ENCODE measurements around the gene KIAA1328.
"Not testable (repeated sequence)": the region's sequence is repeated elsewhere in the genome, so short reads cannot be mapped to it uniquely, and the experiment has no call there.

GRCh38 chr18:36909282-36909681 lies 80.4 kb downstream of the KIAA1328 start:
- TF ChIP-seq, protein P1, sequence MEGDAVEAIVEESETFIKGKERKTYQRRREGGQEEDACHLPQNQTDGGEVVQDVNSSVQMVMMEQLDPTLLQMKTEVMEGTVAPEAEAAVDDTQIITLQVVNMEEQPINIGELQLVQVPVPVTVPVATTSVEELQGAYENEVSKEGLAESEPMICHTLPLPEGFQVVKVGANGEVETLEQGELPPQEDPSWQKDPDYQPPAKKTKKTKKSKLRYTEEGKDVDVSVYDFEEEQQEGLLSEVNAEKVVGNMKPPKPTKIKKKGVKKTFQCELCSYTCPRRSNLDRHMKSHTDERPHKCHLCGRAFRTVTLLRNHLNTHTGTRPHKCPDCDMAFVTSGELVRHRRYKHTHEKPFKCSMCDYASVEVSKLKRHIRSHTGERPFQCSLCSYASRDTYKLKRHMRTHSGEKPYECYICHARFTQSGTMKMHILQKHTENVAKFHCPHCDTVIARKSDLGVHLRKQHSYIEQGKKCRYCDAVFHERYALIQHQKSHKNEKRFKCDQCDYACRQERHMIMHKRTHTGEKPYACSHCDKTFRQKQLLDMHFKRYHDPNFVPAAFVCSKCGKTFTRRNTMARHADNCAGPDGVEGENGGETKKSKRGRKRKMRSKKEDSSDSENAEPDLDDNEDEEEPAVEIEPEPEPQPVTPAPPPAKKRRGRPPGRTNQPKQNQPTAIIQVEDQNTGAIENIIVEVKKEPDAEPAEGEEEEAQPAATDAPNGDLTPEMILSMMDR (IDR thresholded peaks at IDR 0.05) = not testable (repeated sequence)
- TF ChIP-seq POLR2A (IDR thresholded peaks at IDR 0.05) = not testable (repeated sequence)

Data from esophagus squamous epithelium (tissue), 4 donors.